HEK293T (cell line): ENCODE results near the gene NPAS3.

Source experiments
- CTCF ChIA-PET: fragments of 350-600 bp; formaldehyde crosslinking; extraction: SDS; loops from one replicate; lab custom pipeline; 2021; ENCODE audit warnings: antibody characterized with exemption, inconsistent platforms; lab: Yijun Ruan, JAX
- POLR2A ChIA-PET: fragments of 350-600 bp; formaldehyde crosslinking; extraction: SDS; loops from one replicate; lab custom pipeline; 2020; ENCODE audit warnings: antibody characterized with exemption, inconsistent platforms; lab: Yijun Ruan, JAX
- DNase-seq: peaks from one replicate; pipeline ENCODE4 v3.0.0; 2012; ENCODE audit warnings: mixed read lengths; ENCODE audit errors: extremely low spot score
- ARNT ChIP-seq: fragments of 450-650 bp; IDR thresholded peaks from 2 replicates; pipeline ENCODE4 v1.6.1; 2017; ENCODE audit warnings: mild to moderate bottlenecking
- BHLHE40 ChIP-seq: fragments of 450-650 bp; IDR thresholded peaks from 2 replicates; pipeline ENCODE4 v1.6.1; 2016; ENCODE audit warnings: mild to moderate bottlenecking, moderate library complexity, borderline replicate concordance
- CTBP1 ChIP-seq: fragments of 450-650 bp; IDR thresholded peaks from 2 replicates; pipeline ENCODE4 v1.6.1; 2016; ENCODE audit warnings: borderline replicate concordance
- ELF4 ChIP-seq: fragments of 450-650 bp; IDR thresholded peaks from 2 replicates; pipeline ENCODE4 v1.6.1; 2017; ENCODE audit warnings: antibody characterized with exemption
- FOXA1 ChIP-seq: fragments of 450-650 bp; IDR thresholded peaks from 2 replicates; pipeline ENCODE4 v1.6.1; 2016; ENCODE audit warnings: mild to moderate bottlenecking
- FOXK2 ChIP-seq: fragments of 450-650 bp; IDR thresholded peaks from 2 replicates; pipeline ENCODE4 v1.6.1; 2016; ENCODE audit warnings: mild to moderate bottlenecking
- FOXM1 ChIP-seq: fragments of 450-650 bp; IDR thresholded peaks from 2 replicates; pipeline ENCODE4 v1.6.1; 2017; ENCODE audit warnings: mild to moderate bottlenecking, borderline replicate concordance
- HDGF ChIP-seq: fragments of 450-650 bp; IDR thresholded peaks from 2 replicates; pipeline ENCODE4 v1.6.1; 2017; ENCODE audit warnings: antibody characterized with exemption, borderline replicate concordance
- L3MBTL2 ChIP-seq: fragments of 450-650 bp; conservative IDR thresholded peaks from 2 replicates; pipeline ENCODE4 v1.6.1; 2016; ENCODE audit warnings: mild to moderate bottlenecking
- LEF1 ChIP-seq: fragments of 450-650 bp; IDR thresholded peaks from 2 replicates; pipeline ENCODE4 v1.6.1; 2017; ENCODE audit warnings: mild to moderate bottlenecking, borderline replicate concordance
- NFRKB ChIP-seq: fragments of 450-650 bp; IDR thresholded peaks from 2 replicates; pipeline ENCODE4 v1.6.1; 2016; ENCODE audit warnings: mild to moderate bottlenecking, moderate library complexity
- PKNOX1 ChIP-seq: fragments of 450-650 bp; IDR thresholded peaks from 2 replicates; pipeline ENCODE4 v1.6.1; 2016
- SP1 ChIP-seq: fragments of 450-650 bp; IDR thresholded peaks from 2 replicates; pipeline ENCODE4 v1.6.1; 2017
- SUZ12 ChIP-seq: fragments of 450-650 bp; IDR thresholded peaks from 2 replicates; pipeline ENCODE4 v1.6.1; 2016; ENCODE audit warnings: mild to moderate bottlenecking
- TARDBP ChIP-seq: fragments of 450-650 bp; IDR thresholded peaks from 2 replicates; pipeline ENCODE4 v1.6.1; 2016
- ZNF384 ChIP-seq: fragments of 450-650 bp; IDR thresholded peaks from 2 replicates; pipeline ENCODE4 v1.6.1; 2016

NPAS3 gene

GRCh38 chr14:33315721-33316120, 377.0 kb downstream of the NPAS3 start:
- ChIA-PET POLR2A (no interaction called here), CTCF (no interaction called here)
- no peak for DNase-seq
- no peak for TF ChIP-seq CTBP1
- no peak for TF ChIP-seq SUZ12
- TF ChIP-seq FOXA1: no peak
- TF ChIP-seq TARDBP: no peak
- TF ChIP-seq L3MBTL2: no peak
- no peak for TF ChIP-seq PKNOX1
- no peak for TF ChIP-seq LEF1
- TF ChIP-seq ZNF384: no peak
- no peak for TF ChIP-seq NFRKB
- no peak for TF ChIP-seq ELF4
- TF ChIP-seq SP1: no peak
- TF ChIP-seq ARNT: no peak
- TF ChIP-seq FOXK2: no peak
- TF ChIP-seq BHLHE40: no peak
- no peak for TF ChIP-seq FOXM1
- TF ChIP-seq HDGF: no peak

GRCh38 chr14:33317675-33318074, 379.0 kb downstream of the NPAS3 start:
- POLR2A ChIA-PET: no interaction called here

GRCh38 chr14:33323979-33324378, 385.3 kb downstream of the NPAS3 start:
- CTCF ChIA-PET: no interaction called here
- POLR2A ChIA-PET: no interaction called here

More at GRCh38 chr14:33317675-33318074, 379.0 kb downstream of the NPAS3 start:
- DNase-seq: no peak
- CTCF ChIA-PET: no interaction called here
- no peak for TF ChIP-seq LEF1
- no peak for TF ChIP-seq ELF4
- no peak for TF ChIP-seq FOXM1
- no peak for TF ChIP-seq FOXK2
- no peak for TF ChIP-seq HDGF
- no peak for TF ChIP-seq SP1
- no peak for TF ChIP-seq SUZ12
- TF ChIP-seq TARDBP: no peak
- TF ChIP-seq ARNT: no peak
- TF ChIP-seq CTBP1: no peak

GRCh38 chr14:33331176-33331949, 392.7 kb downstream of the NPAS3 start:
- POLR2A ChIA-PET: interaction anchor here (0.7 kb wide), 1 partner anchor 36 kb away, joined by 3 read pairs; no protein-coding TSS in a partner anchor
- CTCF ChIA-PET: interaction anchor here (0.6 kb wide), 1 partner anchor 934 kb away, joined by 3 read pairs; no protein-coding TSS in a partner anchor
- no peak for TF ChIP-seq ARNT
- no peak for TF ChIP-seq ELF4
- DNase-seq: no peak

More at GRCh38 chr14:33323979-33324378, 385.3 kb downstream of the NPAS3 start:
- TF ChIP-seq L3MBTL2: no peak
- no peak for DNase-seq

- ChIA-PET CTCF (no interaction called here), POLR2A (no interaction called here)
- no peak for DNase-seq
- no peak for TF ChIP-seq ARNT
- TF ChIP-seq TARDBP: no peak
- no peak for TF ChIP-seq ELF4
- no peak for TF ChIP-seq FOXA1
- no peak for TF ChIP-seq PKNOX1
These were observed 393.8 kb downstream of the NPAS3 start for GRCh38 chr14:33332497-33332896.

- TF ChIP-seq BHLHE40 (no peak), FOXA1 (no peak), ZNF384 (no peak), L3MBTL2 (no peak), ELF4 (no peak), NFRKB (no peak), SUZ12 (no peak), CTBP1 (no peak), LEF1 (no peak)
- ChIA-PET POLR2A (no interaction called here), CTCF (no interaction called here)
- DNase-seq: no peak
These were observed 396.7 kb downstream of the NPAS3 start for GRCh38 chr14:33335366-33335765.

GRCh38 chr14:33342299-33342974, 403.8 kb downstream of the NPAS3 start:
- ChIA-PET POLR2A (interaction anchor here (1.3 kb wide), 1 partner anchor 10 kb away, joined by 3 read pairs; no protein-coding TSS in a partner anchor), CTCF (interaction anchor here (0.5 to 0.6 kb wide), 2 partner anchors 22 to 429 kb away, joined by 3 read pairs; no protein-coding TSS in a partner anchor)
- DNase-seq: no peak
- TF ChIP-seq FOXA1: no peak
- no peak for TF ChIP-seq HDGF
- no peak for TF ChIP-seq FOXM1
- no peak for TF ChIP-seq FOXK2
